ENCODE measurements around the gene NDOR1. TPM values are rescaled to one million over a fixed set of nuclear protein-coding genes. Genes with fewer than 3 reads are reported as not detected.

The NDOR1 gene
- total RNA-seq, 4 donors from 2014 or later, result 14.3 to 47.5 (median 22.0) TPM

DNA sequence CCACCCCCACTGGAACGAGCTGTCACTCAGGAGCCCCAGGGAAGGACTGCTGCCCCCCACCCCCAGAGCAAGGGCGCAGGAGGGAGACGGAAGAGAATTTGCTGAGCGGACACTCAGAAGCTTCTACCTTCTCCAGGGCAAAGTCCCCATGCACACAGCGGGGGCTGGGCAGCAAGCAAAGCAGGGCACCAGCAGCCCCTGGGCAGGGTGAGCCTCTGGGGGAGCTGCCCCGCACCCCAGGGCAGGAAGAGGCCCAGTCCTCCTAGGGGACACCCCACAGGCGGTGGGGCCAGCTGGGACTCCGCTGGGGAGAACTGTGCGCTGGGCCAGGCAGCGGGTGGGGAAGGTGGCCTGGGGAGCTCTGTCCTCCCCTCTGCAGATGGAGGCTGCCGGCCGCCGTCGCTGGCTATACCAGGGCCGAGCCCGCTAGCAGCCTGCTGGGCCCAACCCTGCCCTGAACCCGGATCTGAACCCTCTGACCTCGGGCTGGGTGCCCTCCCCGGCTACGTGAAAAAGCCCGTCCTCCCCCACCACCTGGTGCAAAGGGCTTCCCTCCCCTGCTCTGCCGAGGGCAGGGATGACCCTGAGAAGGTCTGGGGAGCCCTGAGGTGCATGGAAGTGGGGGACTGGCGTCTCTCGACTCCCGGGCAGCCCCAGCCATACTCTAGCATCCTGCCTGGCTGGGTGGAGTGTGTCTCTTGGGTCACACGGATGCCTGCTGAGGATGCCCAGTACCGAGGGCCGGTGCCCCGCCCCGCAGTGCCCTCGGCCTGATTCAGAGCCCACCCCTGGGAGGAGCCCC, 24.6 kb downstream of the NDOR1 start:
- no peak overlapping the region for H3K27ac ChIP-seq
- WGBS, 2 donors (ENCODE audit: low coverage in 1 of 2), result 39% methylated on average over 24 of the region's 31 CpGs; no CpG with 5 or more reads in 1 of the 2 donors
- intact Hi-C loops (cut with DNase I; ENCODE audit: low total_unique reads), result loop anchor here (5.0 kb wide), 1 partner anchor 103 kb away; no protein-coding TSS in a partner anchor
- no peaks in the 10 kb centered on the region for H3K36me3 ChIP-seq
- H3K9me3 ChIP-seq, result no peaks in the 10 kb centered on the region
- no peak for DNase-seq
- peaks cover 71% of the 10 kb centered on the region for H3K27me3 ChIP-seq
- in situ Hi-C loops (cut with MboI; ENCODE audit: low pct_ligation_motif_present in 1 of 4, low pct_unique_long_range_greater_than_20kb in 1 of 4, low sequenced_read_pairs in 3 of 4), result loop anchor here in 2 of 4 donors (10.0 kb wide), 1 partner anchor 105 kb away; no protein-coding TSS in a partner anchor
- H3K4me3 ChIP-seq, result no peak overlapping the region
- TF ChIP-seq, protein P1, sequence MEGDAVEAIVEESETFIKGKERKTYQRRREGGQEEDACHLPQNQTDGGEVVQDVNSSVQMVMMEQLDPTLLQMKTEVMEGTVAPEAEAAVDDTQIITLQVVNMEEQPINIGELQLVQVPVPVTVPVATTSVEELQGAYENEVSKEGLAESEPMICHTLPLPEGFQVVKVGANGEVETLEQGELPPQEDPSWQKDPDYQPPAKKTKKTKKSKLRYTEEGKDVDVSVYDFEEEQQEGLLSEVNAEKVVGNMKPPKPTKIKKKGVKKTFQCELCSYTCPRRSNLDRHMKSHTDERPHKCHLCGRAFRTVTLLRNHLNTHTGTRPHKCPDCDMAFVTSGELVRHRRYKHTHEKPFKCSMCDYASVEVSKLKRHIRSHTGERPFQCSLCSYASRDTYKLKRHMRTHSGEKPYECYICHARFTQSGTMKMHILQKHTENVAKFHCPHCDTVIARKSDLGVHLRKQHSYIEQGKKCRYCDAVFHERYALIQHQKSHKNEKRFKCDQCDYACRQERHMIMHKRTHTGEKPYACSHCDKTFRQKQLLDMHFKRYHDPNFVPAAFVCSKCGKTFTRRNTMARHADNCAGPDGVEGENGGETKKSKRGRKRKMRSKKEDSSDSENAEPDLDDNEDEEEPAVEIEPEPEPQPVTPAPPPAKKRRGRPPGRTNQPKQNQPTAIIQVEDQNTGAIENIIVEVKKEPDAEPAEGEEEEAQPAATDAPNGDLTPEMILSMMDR (IDR thresholded peaks at IDR 0.05), result no peak
- TF ChIP-seq POLR2A (IDR thresholded peaks at IDR 0.05) (no peak), EP300 (IDR thresholded peaks at IDR 0.05; ENCODE audit: low read depth) (no peak), POLR2AphosphoS5 (IDR thresholded peaks at IDR 0.05) (no peak)
- peaks cover 5 to 41% (median 22%) of the 10 kb centered on the region in 4 donors for H3K4me1 ChIP-seq

DNA sequence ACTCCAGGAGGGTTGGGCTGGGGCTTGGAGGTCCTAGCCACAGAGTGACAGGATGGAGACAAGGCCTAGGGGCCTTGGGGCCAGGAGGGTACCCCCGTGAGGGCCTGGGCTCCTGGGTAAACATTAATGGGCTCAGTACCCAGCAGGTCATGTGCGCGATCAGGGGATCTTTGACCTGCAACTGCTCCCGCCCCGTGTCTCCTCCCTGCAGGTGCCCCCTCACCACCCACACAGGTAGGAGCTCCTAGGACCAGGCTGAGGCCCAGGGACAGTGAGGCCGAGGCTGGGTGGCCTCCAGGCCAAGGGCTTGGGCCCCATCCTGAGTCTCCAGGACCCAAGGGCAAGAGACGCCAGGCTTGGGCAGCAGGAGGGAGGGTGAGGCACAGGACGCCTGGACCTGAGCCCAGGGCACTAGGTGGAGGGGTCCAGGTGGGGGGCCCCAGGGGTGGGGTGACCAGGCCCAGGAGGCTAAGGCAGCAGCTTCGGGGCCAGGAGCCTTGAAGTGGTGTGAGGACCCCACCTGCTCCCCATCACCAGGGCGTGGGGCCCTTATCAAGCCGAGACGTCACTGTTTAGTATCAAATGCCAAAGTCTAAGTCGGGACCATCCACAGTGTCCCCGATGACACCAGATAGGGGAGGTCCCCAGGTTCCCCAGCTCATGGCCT, 25.3 kb downstream of the NDOR1 start, which contains the start of gene SLC34A3:
Gene SLC34A3, plus strand, starts transcription at position 197 of the 667 bp plus-strand sequence. CDS start 802 bp downstream, outside the sequence.
- in situ Hi-C loops (cut with MboI; ENCODE audit: low pct_ligation_motif_present in 1 of 4, low pct_unique_long_range_greater_than_20kb in 1 of 4, low sequenced_read_pairs in 3 of 4), result loop anchor here in 1 of 4 donors (10.0 kb wide), 1 partner anchor 106 kb away; no protein-coding TSS in a partner anchor

DNA sequence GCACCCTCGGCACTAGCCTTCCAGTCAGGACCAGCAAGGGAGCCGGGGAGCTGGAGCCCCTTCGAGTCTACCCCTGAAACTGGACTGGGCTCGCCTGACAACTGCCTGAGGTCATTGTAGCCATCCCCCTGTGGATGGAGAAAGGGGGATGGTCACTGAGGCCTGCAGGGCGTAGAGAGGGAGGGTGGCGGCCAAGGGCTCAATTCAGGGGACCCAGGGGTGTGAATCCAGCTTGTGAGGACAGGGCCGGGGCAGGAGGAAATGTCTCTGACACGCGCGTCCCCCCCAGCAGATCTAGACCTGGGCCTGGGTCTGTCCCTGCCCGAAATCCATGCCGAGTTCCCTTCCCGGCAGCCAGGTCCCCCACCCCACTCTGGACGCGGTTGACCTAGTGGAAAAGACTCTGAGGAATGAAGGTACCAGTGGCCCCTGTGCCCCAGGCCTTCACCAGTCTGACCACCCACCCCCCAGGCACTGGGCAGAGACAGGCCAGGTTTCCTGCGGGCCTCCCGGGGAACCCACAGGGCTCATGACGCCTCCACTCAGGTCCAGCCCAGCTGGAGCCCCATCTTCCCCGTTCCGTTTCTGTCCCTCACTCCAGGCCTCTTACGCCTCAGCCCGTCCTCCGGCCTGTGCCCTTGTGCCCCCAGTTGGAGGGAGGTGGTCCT, 26.0 kb downstream of the NDOR1 start:
- in situ Hi-C loops (cut with MboI; ENCODE audit: low pct_ligation_motif_present in 1 of 4, low pct_unique_long_range_greater_than_20kb in 1 of 4, low sequenced_read_pairs in 3 of 4) (loop anchor here in 1 of 4 donors (10.0 kb wide), 1 partner anchor 107 kb away; no protein-coding TSS in a partner anchor), intact Hi-C loops (cut with DNase I; ENCODE audit: low total_unique reads) (no loop called here)
- Histone ChIP-seq H3K9me3 (no peaks in the 10 kb centered on the region), H3K4me3 (no peak overlapping the region), H3K27me3 (peaks cover 71% of the 10 kb centered on the region), H3K27ac (no peak overlapping the region), H3K4me1 (peaks cover 9 to 46% (median 29%) of the 10 kb centered on the region in 4 donors), H3K36me3 (no peaks in the 10 kb centered on the region)
- no peak for DNase-seq
- 83% methylated on average over 23 of the region's 23 CpGs; no CpG with 5 or more reads in 1 of the 2 donors for WGBS, 2 donors (ENCODE audit: low coverage in 1 of 2)
- TF ChIP-seq EP300 (IDR thresholded peaks at IDR 0.05; ENCODE audit: low read depth), result no peak

More for the DNA sequence above, 25.3 kb downstream of the NDOR1 start, which contains the start of gene SLC34A3:
- 46% methylated on average over 13 of the region's 14 CpGs; no CpG with 5 or more reads in 1 of the 2 donors for WGBS, 2 donors (ENCODE audit: low coverage in 1 of 2)
- peaks cover 5 to 41% (median 23%) of the 10 kb centered on the region in 4 donors for H3K4me1 ChIP-seq
- H3K36me3 ChIP-seq, result no peaks in the 10 kb centered on the region
- intact Hi-C loops (cut with DNase I; ENCODE audit: low total_unique reads), result no loop called here
- H3K27ac ChIP-seq, result no peak within 1 kb of the TSS
- DNase-seq, result no peak
- peaks cover 71% of the 10 kb centered on the region for H3K27me3 ChIP-seq
- no peak within 1 kb of the TSS for H3K4me3 ChIP-seq
- H3K9me3 ChIP-seq, result no peaks in the 10 kb centered on the region
- TF ChIP-seq POLR2A (IDR thresholded peaks at IDR 0.05) (no peak), EP300 (IDR thresholded peaks at IDR 0.05; ENCODE audit: low read depth) (no peak), POLR2AphosphoS5 (IDR thresholded peaks at IDR 0.05) (no peak)
- TF ChIP-seq, protein P1 (IDR thresholded peaks at IDR 0.05), result no peak

DNA sequence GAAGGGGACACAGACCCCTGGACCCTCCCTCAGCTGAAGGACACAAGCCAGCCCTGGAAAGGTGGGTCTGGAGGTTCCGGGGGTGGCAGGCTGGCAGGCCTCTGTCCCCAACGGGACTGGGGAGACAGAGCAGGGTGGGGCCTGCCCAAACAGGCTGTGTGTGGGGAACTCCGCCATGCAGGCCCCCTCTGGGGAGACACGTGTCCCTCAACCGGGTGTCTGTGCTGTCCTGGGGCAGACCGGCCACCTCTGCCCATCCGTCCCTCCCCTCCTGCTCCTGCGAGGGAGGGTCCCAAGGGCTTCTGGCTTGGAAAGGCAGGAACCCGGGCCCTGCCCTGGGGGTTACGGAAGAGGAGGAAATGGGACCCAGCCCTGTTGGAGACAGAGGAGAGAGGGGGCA, 26.6 kb downstream of the NDOR1 start:
- Histone ChIP-seq H3K4me3 (no peak overlapping the region), H3K36me3 (no peaks in the 10 kb centered on the region), H3K27me3 (peaks cover 71% of the 10 kb centered on the region), H3K27ac (no peak overlapping the region), H3K4me1 (peaks cover 14 to 46% (median 29%) of the 10 kb centered on the region in 4 donors), H3K9me3 (no peaks in the 10 kb centered on the region)
- intact Hi-C loops (cut with DNase I; ENCODE audit: low total_unique reads), result no loop called here
- TF ChIP-seq, protein P1 (IDR thresholded peaks at IDR 0.05), result no peak
- TF ChIP-seq POLR2AphosphoS5 (IDR thresholded peaks at IDR 0.05) (no peak), EP300 (IDR thresholded peaks at IDR 0.05; ENCODE audit: low read depth) (no peak), POLR2A (IDR thresholded peaks at IDR 0.05) (no peak)
- 53% methylated on average over 5 of the region's 10 CpGs; no CpG with 5 or more reads in 1 of the 2 donors for WGBS, 2 donors (ENCODE audit: low coverage in 1 of 2)
- DNase-seq, result no peak
- in situ Hi-C loops (cut with MboI; ENCODE audit: low pct_ligation_motif_present in 1 of 4, low pct_unique_long_range_greater_than_20kb in 1 of 4, low sequenced_read_pairs in 3 of 4), result loop anchor here in 1 of 4 donors (10.0 kb wide), 1 partner anchor 107 kb away; no protein-coding TSS in a partner anchor

Data from transverse colon (tissue), 4 donors.